GM12892 (cell line): ENCODE results near the gene HOXA7.

Experiments used
- POLR2A ChIP-seq: IDR thresholded peaks from 2 replicates; pipeline ENCODE4 v1.6.1; 2011; ENCODE audit warnings: low read depth, low read length, control low read depth
- POLR2AphosphoS5 ChIP-seq: IDR thresholded peaks from 2 replicates; pipeline ENCODE4 v1.6.1; 2011; ENCODE audit warnings: low read depth, low read length, control low read depth

GRCh38 chr7:27137640-27138315 is 18.7 kb downstream of the HOXA7 start:
- TF ChIP-seq POLR2AphosphoS5 (no peak), POLR2A (no peak)
